ENCODE measurements around the gene TRIM14. TPM values are rescaled to one million over a fixed set of nuclear protein-coding genes. Genes with fewer than 3 reads are reported as not detected.

Gene TRIM14
- total RNA-seq, 1 donor from 2014 or later: 9.9 TPM

DNA sequence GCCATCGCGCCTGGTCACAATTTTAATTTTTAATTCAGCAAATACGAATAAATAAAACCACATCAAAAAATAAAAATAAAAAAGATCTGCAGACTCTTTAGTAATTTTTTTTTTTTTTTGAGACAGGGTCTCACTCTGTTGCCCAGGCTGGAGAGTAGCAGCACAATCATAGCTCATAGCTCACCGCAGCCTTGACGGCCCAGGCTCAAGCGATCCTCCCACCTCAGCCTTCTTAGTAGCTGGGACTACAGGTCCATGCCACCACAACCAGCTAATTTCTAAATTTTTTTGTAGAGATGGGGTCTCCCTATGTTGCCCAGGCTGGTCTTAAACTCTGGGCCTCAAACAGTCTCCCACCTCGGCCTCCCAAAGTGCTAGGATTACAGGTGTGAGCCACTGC, 48.3 kb downstream of the TRIM14 start:
- TF ChIP-seq, protein P1, sequence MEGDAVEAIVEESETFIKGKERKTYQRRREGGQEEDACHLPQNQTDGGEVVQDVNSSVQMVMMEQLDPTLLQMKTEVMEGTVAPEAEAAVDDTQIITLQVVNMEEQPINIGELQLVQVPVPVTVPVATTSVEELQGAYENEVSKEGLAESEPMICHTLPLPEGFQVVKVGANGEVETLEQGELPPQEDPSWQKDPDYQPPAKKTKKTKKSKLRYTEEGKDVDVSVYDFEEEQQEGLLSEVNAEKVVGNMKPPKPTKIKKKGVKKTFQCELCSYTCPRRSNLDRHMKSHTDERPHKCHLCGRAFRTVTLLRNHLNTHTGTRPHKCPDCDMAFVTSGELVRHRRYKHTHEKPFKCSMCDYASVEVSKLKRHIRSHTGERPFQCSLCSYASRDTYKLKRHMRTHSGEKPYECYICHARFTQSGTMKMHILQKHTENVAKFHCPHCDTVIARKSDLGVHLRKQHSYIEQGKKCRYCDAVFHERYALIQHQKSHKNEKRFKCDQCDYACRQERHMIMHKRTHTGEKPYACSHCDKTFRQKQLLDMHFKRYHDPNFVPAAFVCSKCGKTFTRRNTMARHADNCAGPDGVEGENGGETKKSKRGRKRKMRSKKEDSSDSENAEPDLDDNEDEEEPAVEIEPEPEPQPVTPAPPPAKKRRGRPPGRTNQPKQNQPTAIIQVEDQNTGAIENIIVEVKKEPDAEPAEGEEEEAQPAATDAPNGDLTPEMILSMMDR (conservative IDR thresholded peaks at IDR 0.05): no peak
- peaks cover 10% of the 10 kb centered on the region for H3K4me1 Mint-ChIP-seq (ENCODE audit: unreplicated experiment)
- H3K27me3 Mint-ChIP-seq: no peaks in the 10 kb centered on the region
- H3K36me3 Mint-ChIP-seq: peaks cover 11% of the 10 kb centered on the region
- no peak overlapping the region for H3K4me3 Mint-ChIP-seq
- H3K9me3 Mint-ChIP-seq: no peaks in the 10 kb centered on the region
- no peak for DNase-seq (ENCODE audit: extremely low spot score, unreplicated experiment)
- no peak overlapping the region for H3K27ac Mint-ChIP-seq

DNA sequence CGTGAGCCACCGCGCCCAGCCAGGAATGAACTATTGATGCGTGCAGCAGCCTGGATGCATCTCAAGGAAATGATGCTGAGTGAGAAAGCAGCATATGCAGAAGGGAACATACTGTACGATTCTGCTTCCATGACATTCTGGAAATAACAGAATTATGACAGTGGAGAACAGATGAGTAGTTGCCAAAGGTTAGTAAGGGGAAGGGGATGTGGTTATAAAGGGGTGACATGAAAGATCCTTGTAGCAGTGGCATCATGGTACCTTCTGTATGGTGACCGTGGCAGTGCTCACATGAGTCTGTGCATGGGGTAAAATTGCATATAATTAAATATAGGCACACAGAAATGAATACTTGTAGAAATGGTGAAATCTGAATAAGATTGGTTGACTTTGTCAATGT, 49.5 kb downstream of the TRIM14 start:
- TF ChIP-seq, protein P1 (conservative IDR thresholded peaks at IDR 0.05): no peak
- Mint-ChIP-seq H3K27me3 (no peaks in the 10 kb centered on the region), H3K4me1 (ENCODE audit: unreplicated experiment) (peaks cover 4% of the 10 kb centered on the region), H3K27ac (no peak overlapping the region), H3K9me3 (no peaks in the 10 kb centered on the region), H3K36me3 (peaks cover 13% of the 10 kb centered on the region), H3K4me3 (no peak overlapping the region)
- no peak for DNase-seq (ENCODE audit: extremely low spot score, unreplicated experiment)

DNA sequence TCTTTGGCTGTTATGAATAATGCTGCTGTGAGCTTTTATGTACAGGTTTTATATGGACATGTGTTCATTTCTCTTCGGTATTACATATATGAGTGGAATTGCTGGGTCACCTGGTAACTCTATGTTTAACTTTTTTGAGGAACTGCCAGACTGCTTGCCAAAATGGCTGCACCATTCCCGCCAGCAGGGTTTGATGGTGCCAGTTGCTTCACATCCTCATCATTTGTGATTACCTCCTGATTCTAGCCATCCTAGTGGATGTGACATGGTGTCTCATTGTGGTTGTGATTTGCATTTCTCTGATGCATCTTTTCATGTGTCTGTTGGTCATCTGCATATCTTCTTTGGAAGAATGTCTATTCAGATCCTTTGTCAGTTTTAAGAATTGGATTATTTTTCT, 51.8 kb downstream of the TRIM14 start:
- no peaks in the 10 kb centered on the region for H3K27me3 Mint-ChIP-seq
- no peaks in the 10 kb centered on the region for H3K4me1 Mint-ChIP-seq (ENCODE audit: unreplicated experiment)
- H3K9me3 Mint-ChIP-seq: no peaks in the 10 kb centered on the region
- no peak overlapping the region for H3K27ac Mint-ChIP-seq
- TF ChIP-seq, protein P1 (conservative IDR thresholded peaks at IDR 0.05): no peak
- DNase-seq (ENCODE audit: extremely low spot score, unreplicated experiment): no peak
- no peak overlapping the region for H3K4me3 Mint-ChIP-seq
- peaks cover 18% of the 10 kb centered on the region for H3K36me3 Mint-ChIP-seq

DNA sequence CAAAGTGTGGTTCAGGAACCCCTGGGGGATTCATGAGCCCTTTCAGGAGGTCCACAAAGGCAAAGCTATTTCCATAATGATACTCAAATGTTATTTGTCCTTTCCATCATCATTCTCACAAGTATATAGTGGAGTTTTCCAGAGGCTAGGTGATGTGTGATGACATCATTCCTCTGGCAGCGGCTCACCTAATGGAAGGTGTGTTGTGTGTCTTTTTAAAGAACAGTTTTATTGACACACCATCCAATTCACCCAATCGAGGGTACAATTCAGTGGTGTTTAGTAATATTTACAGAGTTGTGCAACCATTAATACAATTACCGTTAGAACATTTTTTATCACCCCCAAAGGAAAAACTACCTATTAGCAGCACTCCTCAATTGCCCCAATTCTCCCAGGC, 52.8 kb downstream of the TRIM14 start:
- no peaks in the 10 kb centered on the region for H3K27me3 Mint-ChIP-seq
- H3K9me3 Mint-ChIP-seq: no peaks in the 10 kb centered on the region
- peaks cover 16% of the 10 kb centered on the region for H3K36me3 Mint-ChIP-seq

DNA sequence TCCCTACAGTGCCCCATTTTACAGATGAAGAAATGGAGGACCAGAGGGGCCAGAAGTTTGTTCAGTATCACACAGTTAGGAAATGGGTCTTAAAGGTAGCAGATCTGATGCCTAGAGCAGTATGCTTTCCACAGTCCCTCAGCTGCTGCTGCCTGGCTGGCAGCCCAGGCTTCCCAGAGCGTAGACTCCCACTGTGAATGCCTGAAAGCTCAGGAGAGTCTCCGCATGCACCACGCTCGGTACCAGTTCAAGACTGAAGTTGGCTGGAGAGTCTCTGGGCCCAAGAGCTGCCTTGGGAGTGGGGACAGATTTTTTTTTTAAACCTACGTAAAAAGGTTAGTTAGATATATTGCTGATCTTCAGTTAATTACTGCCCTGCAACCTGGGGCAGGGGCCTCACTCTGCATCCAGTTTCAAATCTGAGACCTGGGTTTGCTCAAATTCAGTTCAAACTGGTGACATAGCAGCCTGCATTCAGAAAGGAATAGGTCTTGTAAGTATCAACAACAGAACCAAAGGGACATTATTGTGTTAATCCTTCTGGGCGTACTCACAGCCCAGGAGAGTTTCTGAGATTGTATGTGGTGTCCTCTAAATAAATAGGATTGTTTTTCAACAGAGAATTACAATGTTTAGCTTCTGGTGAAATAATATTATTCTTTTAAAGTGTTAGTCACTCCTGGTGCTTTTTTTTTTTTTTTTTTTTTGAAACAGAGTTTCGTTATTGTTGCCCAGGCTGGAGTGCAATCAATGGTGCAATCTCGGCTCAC, 54.2 kb downstream of the TRIM14 start:
- no peak overlapping the region for H3K4me3 Mint-ChIP-seq
- no peaks in the 10 kb centered on the region for H3K9me3 Mint-ChIP-seq
- peaks cover 19% of the 10 kb centered on the region for H3K36me3 Mint-ChIP-seq
- TF ChIP-seq, protein P1 (conservative IDR thresholded peaks at IDR 0.05): no peak
- no peak overlapping the region for H3K27ac Mint-ChIP-seq
- no peak for DNase-seq (ENCODE audit: extremely low spot score, unreplicated experiment)
- peaks cover under 1% of the 10 kb centered on the region for H3K4me1 Mint-ChIP-seq (ENCODE audit: unreplicated experiment)
- H3K27me3 Mint-ChIP-seq: no peaks in the 10 kb centered on the region

More for the DNA sequence above, 52.8 kb downstream of the TRIM14 start:
- Mint-ChIP-seq H3K27ac (no peak overlapping the region), H3K4me3 (no peak overlapping the region), H3K4me1 (ENCODE audit: unreplicated experiment) (no peaks in the 10 kb centered on the region)
- TF ChIP-seq, protein P1 (conservative IDR thresholded peaks at IDR 0.05): no peak
- DNase-seq (ENCODE audit: extremely low spot score, unreplicated experiment): no peak

All from type B pancreatic cell (in vitro differentiated cells).